Endometrial microvascular endothelial cells (primary cell): ENCODE measurements around the gene PLSCR3. TPM values are rescaled to one million over a fixed set of nuclear protein-coding genes. Genes with fewer than 3 reads are reported as not detected.

Experiments
- in situ Hi-C: cut with HindIII; loops from 2 replicates; pipeline ENCODE4 v1.10.0; 2017; ENCODE audit warnings: low sequenced_read_pairs, low pct_unique_long_range_greater_than_20kb; ENCODE audit errors: inconsistent ontology term
- total RNA-seq: library from RNA; depleted of rRNA; stranded (reverse); fragments of >200 nt; gene quantifications from one replicate; pipeline ENCODE4 v1.2.3, GENCODE V29; 2015; ENCODE audit errors: inconsistent ontology term

Gene PLSCR3
- total RNA-seq, 1 donor from 2014 or later, result 55.8 TPM

- in situ Hi-C loops, result no loop called here
Measured at GRCh38 chr17:7356072-7356549, 38.2 kb downstream of the PLSCR3 start.

GRCh38 chr17:7355573-7355972 lies 38.8 kb downstream of the PLSCR3 start:
- in situ Hi-C loops, result no loop called here

- in situ Hi-C loops, result no loop called here
Measured at GRCh38 chr17:7355053-7355452, 39.3 kb downstream of the PLSCR3 start, which contains the start of gene TMEM95. TSS of gene TMEM95 (plus strand) at chr17:7355156. CDS start at chr17:7355205, 49 bp downstream.

- in situ Hi-C loops, result no loop called here
Measured at GRCh38 chr17:7354262-7354843, 40.0 kb downstream of the PLSCR3 start.

- in situ Hi-C loops, result no loop called here
Measured at GRCh38 chr17:7352910-7353635, 41.3 kb downstream of the PLSCR3 start.

- in situ Hi-C loops, result no loop called here
Measured at GRCh38 chr17:7352503-7352889, 41.8 kb downstream of the PLSCR3 start.

GRCh38 chr17:7351665-7352502 lies 42.4 kb downstream of the PLSCR3 start, which contains the start of gene KCTD11:
TSS of gene KCTD11 (plus strand) at chr17:7352162.
- in situ Hi-C loops, result no loop called here

GRCh38 chr17:7348478-7349242 lies 45.7 kb downstream of the PLSCR3 start:
- in situ Hi-C loops, result no loop called here

- in situ Hi-C loops, result no loop called here
Measured at GRCh38 chr17:7347630-7348477, 46.5 kb downstream of the PLSCR3 start.

- in situ Hi-C loops, result no loop called here
Measured at GRCh38 chr17:7346761-7347614, 47.3 kb downstream of the PLSCR3 start.

- in situ Hi-C loops, result no loop called here
Measured at GRCh38 chr17:7343250-7343649, 51.1 kb downstream of the PLSCR3 start.

GRCh38 chr17:7341842-7342241 lies 52.5 kb downstream of the PLSCR3 start:
- in situ Hi-C loops, result no loop called here

- in situ Hi-C loops, result no loop called here
Measured at GRCh38 chr17:7340179-7340578, 54.1 kb downstream of the PLSCR3 start.
